NCI-H146 (cell line): Measurements from ENCODE around the gene CHDH.

Experiments used
- DNase-seq: peaks from one replicate; lab custom pipeline; 2025; lab: John Stamatoyannopoulos, UW

Gene CHDH

DNA sequence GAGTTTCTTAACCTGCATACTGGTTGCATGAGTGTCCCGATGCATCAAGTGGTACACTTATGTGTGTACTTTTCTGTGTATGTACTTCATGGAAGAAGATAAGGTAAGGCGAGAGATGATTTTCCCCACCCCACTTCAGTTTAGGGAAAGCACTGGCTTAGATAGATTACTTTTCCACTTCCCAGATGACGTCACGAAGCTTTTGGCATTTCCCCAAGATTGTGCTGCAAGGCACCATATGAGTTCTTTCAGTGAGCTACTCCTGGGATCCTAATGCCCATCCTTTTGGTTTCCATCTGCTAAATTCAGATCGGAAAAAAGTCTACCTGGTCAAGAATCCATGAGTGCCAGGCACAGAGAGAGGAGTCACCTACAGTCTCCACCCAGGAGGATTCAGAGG lies 4.7 kb upstream of the CHDH start:
- no peak for DNase-seq

DNA sequence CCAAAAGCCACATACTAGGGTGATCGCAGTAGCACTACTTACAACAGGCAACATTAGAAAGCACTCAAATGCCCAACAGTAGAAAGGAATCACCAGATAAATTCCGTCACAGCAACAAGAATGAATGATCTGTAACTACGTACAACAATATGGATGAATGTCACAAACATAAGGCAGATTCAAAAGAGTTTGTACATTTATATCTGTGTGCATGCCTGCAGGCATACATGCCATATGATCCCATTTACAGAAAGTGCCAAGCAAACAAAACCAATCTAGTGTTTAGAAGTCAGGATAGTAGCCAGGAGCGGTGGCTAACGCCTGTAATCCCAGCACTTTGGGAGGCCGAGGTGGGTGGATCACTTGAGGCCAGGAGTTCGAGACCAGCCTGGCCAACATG lies 3.7 kb upstream of the CHDH start:
- DNase-seq, result no peak

DNA sequence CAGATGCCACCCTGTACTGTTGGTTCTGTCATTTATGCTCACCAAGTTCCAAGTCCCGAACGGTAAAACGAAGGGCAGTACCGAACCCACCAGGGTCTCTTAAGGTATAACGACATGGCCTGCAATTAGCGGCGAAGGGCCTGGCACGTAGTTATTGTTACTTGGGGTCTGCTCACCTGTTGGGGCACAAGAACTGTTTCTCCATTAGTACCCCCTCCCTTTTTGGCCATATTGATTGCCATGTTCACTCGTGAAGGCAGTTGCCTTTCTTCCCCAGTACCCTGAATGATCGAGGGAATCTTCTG lies 584 bp upstream of the CHDH start:
- peak; percentile 24 for DNase-seq

DNA sequence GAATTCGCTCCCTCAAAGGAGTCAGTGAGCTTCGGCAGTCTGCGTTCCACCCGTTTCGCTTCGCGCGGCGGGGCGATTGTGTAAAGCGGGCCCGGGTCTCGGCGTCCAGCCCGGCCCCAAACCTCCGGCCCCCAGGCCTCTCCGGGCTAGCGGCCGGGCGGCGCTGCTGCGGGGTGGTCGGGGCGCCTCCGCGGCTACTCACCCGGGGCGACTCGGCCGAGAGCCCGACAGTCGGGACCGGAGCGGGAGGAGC lies 412 bp downstream of the CHDH start:
- DNase-seq, result no peak

DNA sequence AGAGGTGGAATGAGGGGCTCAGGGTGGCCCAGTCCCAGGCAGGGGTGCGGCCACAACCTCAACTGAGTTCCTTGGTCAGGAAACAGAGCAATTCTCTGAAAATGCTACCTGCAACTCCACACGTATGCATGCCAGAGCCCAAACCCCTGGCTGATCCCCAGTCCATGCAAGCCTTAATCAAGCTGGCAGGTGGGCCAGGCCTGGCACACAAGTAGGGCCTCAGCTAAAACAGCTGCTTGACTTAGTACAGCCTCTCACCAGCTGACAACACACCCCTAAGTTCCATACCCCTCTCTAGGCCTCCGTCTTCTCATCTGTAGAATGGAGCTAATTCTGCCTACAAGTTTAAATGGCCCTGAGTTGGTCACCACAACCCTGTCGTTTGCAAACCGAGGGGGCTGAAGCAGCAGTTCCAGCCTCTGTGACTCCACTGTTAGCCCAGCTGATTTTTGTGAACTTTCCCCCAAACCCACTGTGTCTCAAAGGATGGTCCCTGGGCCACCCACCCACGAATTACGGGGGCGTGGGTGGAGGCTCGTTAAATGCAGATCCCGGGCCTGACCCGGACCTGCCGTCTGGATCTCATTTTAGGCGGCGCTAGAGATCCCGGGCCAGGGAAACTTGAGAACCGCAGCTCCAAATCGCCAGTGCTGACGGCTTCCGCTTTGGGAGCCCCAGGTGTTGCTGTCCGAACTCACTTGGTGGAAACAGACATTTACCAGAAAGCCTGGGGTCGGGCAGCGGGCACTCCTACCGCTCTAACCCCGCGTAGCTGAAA lies 927 bp downstream of the CHDH start:
- peak; percentile 29 for DNase-seq

DNA sequence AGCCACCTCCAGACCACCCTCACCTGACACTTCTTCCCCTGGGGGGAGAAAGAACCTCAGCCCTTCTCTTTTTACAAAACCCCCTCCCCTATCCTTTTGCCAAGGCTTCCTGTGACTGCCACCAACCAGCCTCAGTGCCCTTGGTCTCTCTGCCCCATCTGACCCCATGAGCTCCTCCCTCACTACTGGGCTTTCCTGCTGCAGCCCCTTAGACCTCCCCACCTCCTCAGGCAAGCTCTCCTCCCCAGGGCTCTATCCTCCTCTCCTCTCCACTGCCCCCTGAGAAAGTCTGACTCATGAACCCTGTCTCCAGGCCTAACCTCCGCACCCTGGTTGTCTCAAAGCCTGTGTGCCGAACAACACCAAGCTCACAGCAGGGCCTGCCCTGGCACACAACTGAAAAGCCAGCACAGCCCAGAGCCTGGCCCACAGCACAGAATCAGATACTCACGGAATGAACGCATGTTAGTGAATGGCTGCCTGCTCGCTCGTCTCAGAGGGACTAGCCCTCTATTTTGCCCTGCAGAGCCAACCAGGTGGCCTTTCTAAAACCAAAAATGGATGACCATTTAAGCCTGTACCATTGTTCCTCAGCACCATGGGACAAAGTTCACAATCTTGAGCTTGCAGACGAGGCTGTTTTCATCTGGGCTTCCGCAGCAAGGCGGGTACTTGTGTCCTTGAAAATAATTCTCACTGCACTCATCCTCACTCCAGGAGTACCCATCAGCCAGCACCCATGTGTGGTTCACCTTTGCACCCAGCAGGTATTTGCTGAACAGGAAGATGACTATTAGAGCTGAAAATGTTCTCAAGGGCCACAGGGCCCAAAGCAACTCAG lies 1.7 kb downstream of the CHDH start:
- DNase-seq, result no peak

DNA sequence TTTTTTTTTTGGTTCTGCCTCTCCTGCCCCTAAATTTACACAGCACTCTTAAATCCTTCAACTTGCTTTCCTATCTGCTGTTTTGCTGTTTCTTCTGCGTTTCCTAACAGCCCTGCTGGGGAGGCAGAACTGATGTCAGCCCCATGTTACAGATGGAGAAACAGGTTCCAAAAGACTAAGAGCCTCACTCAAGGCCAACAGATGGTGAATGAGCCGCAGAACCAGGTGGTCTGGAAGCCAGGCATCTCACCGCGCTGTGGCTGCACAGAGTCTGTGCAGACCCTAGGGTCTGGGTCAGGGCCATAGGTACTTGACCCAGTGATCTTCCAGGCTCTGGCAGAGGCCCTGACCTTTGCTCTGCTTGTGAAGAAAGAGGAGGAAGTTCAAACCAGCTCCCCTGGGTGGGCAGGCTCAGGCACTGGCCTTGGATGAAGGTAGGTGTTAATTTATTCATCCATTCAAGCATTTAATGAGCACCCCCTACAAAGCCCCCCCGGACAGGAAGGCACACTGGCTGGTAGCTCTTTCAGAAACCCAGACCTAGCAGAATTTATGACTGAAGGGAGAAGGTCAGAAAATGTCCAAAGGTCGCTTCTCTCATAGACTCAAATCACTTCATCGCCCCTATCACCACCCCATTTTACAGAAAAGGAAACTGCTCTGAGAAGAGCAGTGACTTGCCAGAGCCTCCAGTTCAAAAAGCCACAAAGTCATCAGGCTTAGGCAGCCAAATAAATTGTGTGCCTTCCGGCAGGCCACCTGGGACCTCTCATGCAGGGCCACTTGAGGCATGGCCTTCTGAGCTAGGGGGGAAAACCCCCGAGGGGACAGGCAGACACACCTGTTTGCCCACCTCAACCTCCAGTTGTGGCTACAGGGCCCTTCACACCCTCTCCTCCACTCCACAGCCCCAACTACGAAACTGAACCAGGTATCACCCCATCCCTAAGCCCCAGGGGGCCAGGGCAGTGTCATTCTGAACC lies 2.7 kb downstream of the CHDH start:
- no peak for DNase-seq

GRCh38 chr3:53842436-53843194 lies 3.6 kb downstream of the CHDH start:
- peak; percentile 30 for DNase-seq

DNA sequence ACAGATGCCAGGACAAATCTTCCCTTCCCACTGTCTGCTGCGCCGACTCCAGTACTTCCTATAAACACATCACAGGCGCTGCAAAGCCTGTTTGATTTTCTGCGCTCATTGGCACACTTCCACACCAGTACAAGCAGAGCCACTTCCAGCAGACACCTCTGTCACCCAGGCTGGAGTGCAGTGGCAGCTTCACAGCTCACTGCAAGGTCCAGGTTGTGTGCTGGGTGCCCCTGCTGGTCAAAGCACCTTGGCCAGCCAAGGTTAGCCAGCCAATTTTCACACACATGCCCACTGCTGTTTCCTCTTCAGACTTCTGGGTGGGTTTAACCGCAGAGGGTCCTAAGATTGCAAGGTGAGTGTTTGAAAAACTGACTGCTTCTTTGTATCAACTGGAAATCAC lies 4.9 kb downstream of the CHDH start:
- DNase-seq, result no peak

- no peak for DNase-seq
Measured at GRCh38 chr3:53837331-53837730, 8.9 kb downstream of the CHDH start.

- no peak for DNase-seq
Measured at GRCh38 chr3:53836084-53836872, 9.9 kb downstream of the CHDH start.

- DNase-seq, result no peak
Measured at GRCh38 chr3:53835257-53835656, 11.0 kb downstream of the CHDH start.

- DNase-seq, result no peak
Measured at GRCh38 chr3:53834429-53835095, 11.7 kb downstream of the CHDH start.

GRCh38 chr3:53833700-53834099 lies 12.5 kb downstream of the CHDH start:
- DNase-seq, result no peak

GRCh38 chr3:53833053-53833645 lies 13.1 kb downstream of the CHDH start:
- DNase-seq, result no peak

DNA sequence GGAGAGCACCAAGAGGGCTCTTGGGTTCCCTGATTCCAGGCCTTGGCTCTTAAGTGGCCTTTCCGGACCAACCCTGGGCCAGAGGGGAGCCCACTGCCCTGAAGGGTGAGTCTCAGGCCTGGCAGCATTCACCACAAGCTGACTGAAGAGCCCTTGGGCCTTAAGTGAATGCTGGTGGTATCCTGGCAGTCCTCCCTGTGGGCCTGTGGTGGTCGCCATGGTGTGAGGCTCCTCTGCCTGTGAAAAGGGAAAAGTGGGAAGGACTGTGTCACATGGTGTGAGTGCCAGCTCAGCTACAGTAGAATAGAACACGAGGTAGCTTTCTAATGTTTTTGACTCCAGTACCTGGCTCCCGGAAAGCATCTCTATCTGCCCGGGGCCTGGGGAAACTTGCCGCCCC lies 15.3 kb downstream of the CHDH start:
- no peak for DNase-seq

- DNase-seq, result no peak
Measured at GRCh38 chr3:53829605-53830004, 16.6 kb downstream of the CHDH start.

- DNase-seq, result no peak
Measured at GRCh38 chr3:53828581-53828980, 17.6 kb downstream of the CHDH start.

- no peak for DNase-seq
Measured at GRCh38 chr3:53826048-53826447, 20.2 kb downstream of the CHDH start.

GRCh38 chr3:53824795-53825194 lies 21.4 kb downstream of the CHDH start:
- DNase-seq, result no peak
